HUES64 (cell line): ENCODE results near the gene AICDA.
"Not testable (repeated sequence)": the region's sequence is repeated elsewhere in the genome, so short reads cannot be mapped to it uniquely, and the experiment has no call there.

Experiments
- H3K27ac ChIP-seq: 2 replicates; pipeline ENCODE4 v1.7.0; 2013; ENCODE audit warnings: low read depth, low read length, inconsistent platforms
- H3K27me3 ChIP-seq: 2 replicates; pipeline ENCODE4 v1.6.1; 2013; ENCODE audit warnings: mild to moderate bottlenecking, low read length; ENCODE audit not compliant: insufficient read depth
- H3K36me3 ChIP-seq: 2 replicates; pipeline ENCODE4 v1.6.1; 2013; ENCODE audit warnings: mild to moderate bottlenecking, low read length; ENCODE audit not compliant: insufficient read depth
- H3K4me1 ChIP-seq: 2 replicates; pipeline ENCODE4 v1.6.1; 2013; ENCODE audit warnings: mild to moderate bottlenecking, low read length, moderate library complexity; ENCODE audit not compliant: insufficient read depth
- H3K4me3 ChIP-seq: 2 replicates; pipeline ENCODE4 v1.5.1; 2013; ENCODE audit warnings: mild to moderate bottlenecking, low read length, moderate library complexity
- H3K9ac ChIP-seq: 2 replicates; pipeline ENCODE4 v1.6.1; 2013; ENCODE audit warnings: mild to moderate bottlenecking, low read depth, low read length
- H3K9me3 ChIP-seq: 2 replicates; pipeline ENCODE4 v1.6.1; 2013; ENCODE audit warnings: low read depth, low read length; ENCODE audit not compliant: insufficient read depth
- WGBS: fragments of 150-250, 120-280 bp; methylation state at CpG from one replicate; pipeline ENCODE4 v1.1.7; 2013; ENCODE audit warnings: missing lambda C conversion rate; 5-methylcytosine and 5-hydroxymethylcytosine counted together

Gene AICDA

DNA sequence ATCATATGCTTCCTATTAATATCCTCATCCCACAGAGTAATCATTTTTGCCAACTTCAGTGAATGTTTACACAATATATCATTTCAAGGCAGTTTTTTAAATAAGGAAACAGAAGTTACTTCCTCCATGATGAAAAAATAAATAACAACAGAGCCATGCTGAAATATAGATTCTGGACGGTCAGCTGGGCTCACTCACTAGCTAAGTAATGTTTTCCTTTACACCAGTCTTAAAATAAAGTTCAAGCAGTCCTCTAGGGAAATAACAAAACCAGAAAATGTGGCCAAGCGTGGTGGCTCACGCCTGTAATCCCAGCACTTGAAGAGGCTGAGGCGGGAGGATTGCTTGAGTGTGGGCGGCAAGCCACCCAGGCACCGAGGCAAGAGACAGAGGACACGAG, 28.7 kb downstream of the AICDA start:
- no peak overlapping the region for H3K27ac ChIP-seq
- no peaks in the 10 kb centered on the region for H3K36me3 ChIP-seq
- H3K4me3 ChIP-seq: no peak overlapping the region
- H3K27me3 ChIP-seq: no peaks in the 10 kb centered on the region
- WGBS: 94% methylated on average over 5 of the region's 7 CpGs
- H3K9ac ChIP-seq: no peak overlapping the region
- H3K9me3 ChIP-seq: no peaks in the 10 kb centered on the region
- H3K4me1 ChIP-seq: no peaks in the 10 kb centered on the region

GRCh38 chr12:8581098-8581784, 31.4 kb downstream of the AICDA start:
- H3K27me3 ChIP-seq: no peaks in the 10 kb centered on the region
- H3K4me3 ChIP-seq: no peak overlapping the region
- H3K36me3 ChIP-seq: no peaks in the 10 kb centered on the region
- H3K9ac ChIP-seq: no peak overlapping the region
- WGBS: 81% methylated on average over 8 of the region's 9 CpGs
- H3K27ac ChIP-seq: no peak overlapping the region
- H3K4me1 ChIP-seq: no peaks in the 10 kb centered on the region
- H3K9me3 ChIP-seq: no peaks in the 10 kb centered on the region

GRCh38 chr12:8577879-8578278, 34.8 kb downstream of the AICDA start:
- WGBS: 95% methylated on average over 3 of the region's 3 CpGs
- Histone ChIP-seq H3K9me3 (no peaks in the 10 kb centered on the region), H3K4me3 (no peak overlapping the region), H3K4me1 (no peaks in the 10 kb centered on the region), H3K27me3 (no peaks in the 10 kb centered on the region), H3K9ac (no peak overlapping the region), H3K36me3 (no peaks in the 10 kb centered on the region), H3K27ac (no peak overlapping the region)

GRCh38 chr12:8572507-8572906, 40.2 kb downstream of the AICDA start:
- Histone ChIP-seq H3K27me3 (no peaks in the 10 kb centered on the region), H3K9me3 (peaks cover 3% of the 10 kb centered on the region; the same call in 1 of the 2 replicates), H3K4me1 (no peaks in the 10 kb centered on the region), H3K36me3 (no peaks in the 10 kb centered on the region), H3K9ac (no peak overlapping the region), H3K4me3 (no peak overlapping the region), H3K27ac (no peak overlapping the region)
- WGBS: 84% methylated on average over 2 of the region's 2 CpGs

DNA sequence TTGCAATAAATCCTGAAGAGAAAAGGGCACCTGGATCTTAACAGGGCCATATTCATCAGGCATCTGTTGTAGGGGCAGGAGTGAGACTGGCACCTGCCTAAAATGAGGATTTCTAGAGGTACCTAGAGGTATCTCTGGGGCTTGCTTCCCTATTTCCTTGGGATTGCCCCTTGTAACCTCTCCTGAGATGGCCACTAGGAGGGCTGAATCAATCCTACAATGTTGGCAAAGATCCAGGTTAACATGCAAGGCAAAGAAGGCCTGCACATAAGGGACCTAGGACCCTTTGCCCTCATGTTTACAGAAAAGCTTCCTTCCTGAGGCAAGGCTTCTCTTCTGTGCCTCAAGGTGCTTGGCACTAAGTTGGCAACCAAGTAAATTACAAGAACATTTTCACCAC, 46.1 kb downstream of the AICDA start:
- H3K27me3 ChIP-seq: no peaks in the 10 kb centered on the region
- H3K9ac ChIP-seq: no peak overlapping the region
- no peak overlapping the region for H3K27ac ChIP-seq
- peaks cover 16% of the 10 kb centered on the region for H3K9me3 ChIP-seq
- peaks cover 17% of the 10 kb centered on the region for H3K4me1 ChIP-seq
- H3K4me3 ChIP-seq: no peak overlapping the region
- H3K36me3 ChIP-seq: no peaks in the 10 kb centered on the region

DNA sequence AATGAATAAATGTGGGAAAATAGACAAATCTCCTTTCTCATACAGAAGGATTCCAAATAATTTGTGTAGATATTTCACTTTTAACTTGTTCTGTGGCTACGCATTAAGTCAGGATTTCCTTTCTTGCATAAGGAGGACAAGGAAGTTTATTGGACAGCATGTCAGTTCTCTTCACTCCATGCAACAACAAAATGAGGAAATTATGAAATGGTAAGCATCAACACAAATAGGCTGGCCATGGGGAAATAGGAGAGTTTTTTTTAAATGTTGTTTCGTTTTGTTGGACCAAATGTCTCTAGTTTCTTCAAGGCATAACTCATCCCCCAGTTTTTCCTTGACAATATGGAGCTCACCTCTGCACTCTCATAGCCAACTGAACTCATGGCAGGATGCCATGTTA, 46.6 kb downstream of the AICDA start:
- H3K36me3 ChIP-seq, H3K27me3 ChIP-seq, H3K27ac ChIP-seq, H3K4me3 ChIP-seq, H3K9ac ChIP-seq: not testable (repeated sequence)
- 91% methylated on average over 1 of the region's 2 CpGs for WGBS
- H3K4me1 ChIP-seq: peaks cover 17% of the 10 kb centered on the region
- peaks cover 20% of the 10 kb centered on the region for H3K9me3 ChIP-seq

DNA sequence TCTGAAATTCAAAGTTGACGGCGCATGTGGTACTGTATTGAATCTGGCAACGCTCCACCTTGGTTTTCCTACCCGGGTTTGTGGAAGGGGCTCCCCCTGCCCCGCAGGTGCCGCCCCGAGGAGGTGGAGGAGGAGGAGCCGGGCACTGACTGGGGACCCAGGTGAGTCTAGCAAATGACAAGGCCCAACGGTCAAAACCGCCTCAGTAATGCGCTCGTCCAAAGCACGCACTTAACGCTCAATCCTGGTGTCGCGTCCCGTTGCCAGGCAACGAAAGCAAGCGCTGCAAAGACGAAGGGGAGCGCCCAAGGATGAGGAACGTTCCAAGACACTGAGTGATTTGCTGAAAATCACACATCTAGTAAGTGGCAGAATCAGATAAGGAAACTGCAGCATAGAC, 48.0 kb downstream of the AICDA start:
- Histone ChIP-seq H3K9ac (no peak overlapping the region), H3K27me3 (no peaks in the 10 kb centered on the region), H3K9me3 (peaks cover 20% of the 10 kb centered on the region), H3K4me1 (peaks cover 17% of the 10 kb centered on the region), H3K4me3 (no peak overlapping the region), H3K36me3 (no peaks in the 10 kb centered on the region), H3K27ac (no peak overlapping the region)
- 88% methylated on average over 22 of the region's 22 CpGs for WGBS

DNA sequence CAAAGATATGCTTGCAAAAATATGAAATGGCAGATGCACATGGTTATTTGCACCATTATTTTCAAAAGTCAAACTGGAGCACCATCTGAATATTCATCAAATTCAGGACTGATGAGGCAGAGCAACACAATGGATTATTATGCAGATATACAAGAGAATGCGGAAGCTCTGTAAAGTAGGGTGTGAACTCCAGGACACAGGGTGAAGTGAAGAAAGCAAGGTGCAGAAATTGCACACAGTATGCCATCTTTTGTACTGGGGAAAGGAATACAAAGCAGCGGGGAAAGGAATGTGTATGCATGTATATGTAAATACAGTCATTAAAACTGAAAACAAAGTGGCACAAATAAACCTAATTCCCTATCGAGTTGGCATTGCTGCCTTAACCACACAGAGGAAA, 49.3 kb downstream of the AICDA start:
- Histone ChIP-seq H3K9me3 (peaks cover 20% of the 10 kb centered on the region), H3K9ac (no peak overlapping the region), H3K27me3 (no peaks in the 10 kb centered on the region), H3K27ac (peak overlapping the region; percentile 74; the same call in 1 of the 2 replicates), H3K36me3 (no peaks in the 10 kb centered on the region), H3K4me3 (no peak overlapping the region), H3K4me1 (peaks cover 17% of the 10 kb centered on the region)
- WGBS: 34% methylated on average over 3 of the region's 3 CpGs

- H3K9ac ChIP-seq: no peak overlapping the region
- no peak overlapping the region for H3K4me3 ChIP-seq
- H3K36me3 ChIP-seq: no peaks in the 10 kb centered on the region
- H3K27ac ChIP-seq: no peak overlapping the region
- peaks cover 17% of the 10 kb centered on the region for H3K4me1 ChIP-seq
- 91% methylated on average over 5 of the region's 6 CpGs for WGBS
- peaks cover 15% of the 10 kb centered on the region for H3K9me3 ChIP-seq
- H3K27me3 ChIP-seq: no peaks in the 10 kb centered on the region
Observed at GRCh38 chr12:8562310-8562709, 50.3 kb downstream of the AICDA start.

- Histone ChIP-seq H3K27me3 (no peaks in the 10 kb centered on the region), H3K4me1 (peaks cover 17% of the 10 kb centered on the region), H3K9me3 (peaks cover 11% of the 10 kb centered on the region; the same call in 1 of the 2 replicates), H3K4me3 (no peak overlapping the region), H3K9ac (no peak overlapping the region), H3K27ac (no peak overlapping the region), H3K36me3 (no peaks in the 10 kb centered on the region)
- WGBS: 96% methylated on average over 4 of the region's 4 CpGs
Observed at GRCh38 chr12:8561011-8561410, 51.6 kb downstream of the AICDA start.

DNA sequence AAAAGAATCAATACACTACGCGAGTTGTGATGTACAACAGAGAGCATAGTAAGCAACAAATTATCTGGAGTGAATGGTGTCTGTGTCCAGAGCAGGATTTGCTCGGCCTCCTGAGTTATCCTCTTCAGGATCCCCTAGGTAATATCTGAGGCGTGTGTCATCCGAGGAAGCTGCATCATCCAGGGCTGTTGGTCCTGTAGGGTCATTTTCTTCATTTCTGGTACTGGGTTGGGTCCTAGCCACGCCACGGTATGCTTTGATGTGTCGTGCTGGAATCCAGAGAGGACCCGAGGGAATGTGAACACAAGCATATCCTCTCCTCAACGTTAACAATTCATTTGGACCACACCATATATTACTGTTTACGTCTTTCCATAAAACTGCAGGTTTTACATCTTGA, 53.0 kb downstream of the AICDA start:
- Histone ChIP-seq H3K9ac (no peak overlapping the region), H3K4me3 (no peak overlapping the region), H3K4me1 (peaks cover 17% of the 10 kb centered on the region), H3K27me3 (no peaks in the 10 kb centered on the region), H3K36me3 (no peaks in the 10 kb centered on the region), H3K27ac (no peak overlapping the region), H3K9me3 (peaks cover 11% of the 10 kb centered on the region; the same call in 1 of the 2 replicates)
- 87% methylated on average over 11 of the region's 11 CpGs for WGBS
